TTC549 (cell line): ENCODE data around the gene SEC61A2.
"Not testable (repeated sequence)": the region's sequence is repeated elsewhere in the genome, so short reads cannot be mapped to it uniquely, and the experiment has no call there.

Source experiments
- FAIRE-seq: peaks from 2 replicates; lab custom pipeline; 2012; peaks lifted over from hg19 to GRCh38; lab: Jason Lieb, UNC

SEC61A2 gene

GRCh38 chr10:12160664-12161063 lies 31.2 kb downstream of the SEC61A2 start:
- FAIRE-seq: no peak

- no peak for FAIRE-seq
Observed at GRCh38 chr10:12162927-12163326, 33.5 kb downstream of the SEC61A2 start.

GRCh38 chr10:12164085-12164484 lies 34.6 kb downstream of the SEC61A2 start:
- no peak for FAIRE-seq

- no peak for FAIRE-seq
Observed at GRCh38 chr10:12165036-12165435, 35.6 kb downstream of the SEC61A2 start.

GRCh38 chr10:12165999-12166775 lies 36.7 kb downstream of the SEC61A2 start:
- no peak for FAIRE-seq

GRCh38 chr10:12171512-12171911 lies 42.0 kb downstream of the SEC61A2 start:
- FAIRE-seq: not testable (repeated sequence)

GRCh38 chr10:12177642-12178041 lies 48.2 kb downstream of the SEC61A2 start:
- no peak for FAIRE-seq

- FAIRE-seq: no peak
Observed at GRCh38 chr10:12179606-12180170, 50.2 kb downstream of the SEC61A2 start.

GRCh38 chr10:12180221-12180974 lies 50.9 kb downstream of the SEC61A2 start:
- no peak for FAIRE-seq

- FAIRE-seq: no peak
Observed at GRCh38 chr10:12181065-12181775, 51.7 kb downstream of the SEC61A2 start.

- FAIRE-seq: no peak
Observed at GRCh38 chr10:12184165-12184564, 54.7 kb downstream of the SEC61A2 start.

GRCh38 chr10:12186323-12186722 lies 56.8 kb downstream of the SEC61A2 start:
- no peak for FAIRE-seq

GRCh38 chr10:12187321-12187905 lies 57.9 kb downstream of the SEC61A2 start:
- no peak for FAIRE-seq

GRCh38 chr10:12188656-12189055 lies 59.2 kb downstream of the SEC61A2 start:
- no peak for FAIRE-seq

- no peak for FAIRE-seq
Observed at GRCh38 chr10:12189426-12189825, 59.9 kb downstream of the SEC61A2 start.

- FAIRE-seq: no peak
Observed at GRCh38 chr10:12191715-12192114, 62.2 kb downstream of the SEC61A2 start.

- no peak for FAIRE-seq
Observed at GRCh38 chr10:12193193-12193592, 63.7 kb downstream of the SEC61A2 start.

- FAIRE-seq: no peak
Observed at GRCh38 chr10:12194752-12195271, 65.3 kb downstream of the SEC61A2 start.

GRCh38 chr10:12195281-12195602 lies 65.8 kb downstream of the SEC61A2 start:
- no peak for FAIRE-seq

GRCh38 chr10:12195603-12196506 lies 66.4 kb downstream of the SEC61A2 start, which contains the start of the genes CDC123 and NUDT5:
TSS of gene CDC123 (plus strand) at chr10:12196188. CDS start at chr10:12196246, 58 bp downstream.
TSS of gene NUDT5 (minus strand) at chr10:12195891. CDS start at chr10:12186291, 9,600 bp downstream.
- FAIRE-seq: no peak
